HEK293T (cell line): ENCODE measurements around the gene PPIL6.

Source experiments
- CTCF ChIA-PET: fragments of 350-600 bp; formaldehyde crosslinking; extraction: SDS; loops from one replicate; lab custom pipeline; 2021; ENCODE audit warnings: antibody characterized with exemption, inconsistent platforms; lab: Yijun Ruan, JAX
- POLR2A ChIA-PET: fragments of 350-600 bp; formaldehyde crosslinking; extraction: SDS; loops from one replicate; lab custom pipeline; 2020; ENCODE audit warnings: antibody characterized with exemption, inconsistent platforms; lab: Yijun Ruan, JAX
- DNase-seq: peaks from one replicate; pipeline ENCODE4 v3.0.0; 2012; ENCODE audit warnings: mixed read lengths; ENCODE audit errors: extremely low spot score
- ARNT ChIP-seq: fragments of 450-650 bp; IDR thresholded peaks from 2 replicates; pipeline ENCODE4 v1.6.1; 2017; ENCODE audit warnings: mild to moderate bottlenecking
- BHLHE40 ChIP-seq: fragments of 450-650 bp; IDR thresholded peaks from 2 replicates; pipeline ENCODE4 v1.6.1; 2016; ENCODE audit warnings: mild to moderate bottlenecking, moderate library complexity, borderline replicate concordance
- CTBP1 ChIP-seq: fragments of 450-650 bp; IDR thresholded peaks from 2 replicates; pipeline ENCODE4 v1.6.1; 2016; ENCODE audit warnings: borderline replicate concordance
- ELF4 ChIP-seq: fragments of 450-650 bp; IDR thresholded peaks from 2 replicates; pipeline ENCODE4 v1.6.1; 2017; ENCODE audit warnings: antibody characterized with exemption
- FOXA1 ChIP-seq: fragments of 450-650 bp; IDR thresholded peaks from 2 replicates; pipeline ENCODE4 v1.6.1; 2016; ENCODE audit warnings: mild to moderate bottlenecking
- FOXK2 ChIP-seq: fragments of 450-650 bp; IDR thresholded peaks from 2 replicates; pipeline ENCODE4 v1.6.1; 2016; ENCODE audit warnings: mild to moderate bottlenecking
- FOXM1 ChIP-seq: fragments of 450-650 bp; IDR thresholded peaks from 2 replicates; pipeline ENCODE4 v1.6.1; 2017; ENCODE audit warnings: mild to moderate bottlenecking, borderline replicate concordance
- HDGF ChIP-seq: fragments of 450-650 bp; IDR thresholded peaks from 2 replicates; pipeline ENCODE4 v1.6.1; 2017; ENCODE audit warnings: antibody characterized with exemption, borderline replicate concordance
- L3MBTL2 ChIP-seq: fragments of 450-650 bp; conservative IDR thresholded peaks from 2 replicates; pipeline ENCODE4 v1.6.1; 2016; ENCODE audit warnings: mild to moderate bottlenecking
- LEF1 ChIP-seq: fragments of 450-650 bp; IDR thresholded peaks from 2 replicates; pipeline ENCODE4 v1.6.1; 2017; ENCODE audit warnings: mild to moderate bottlenecking, borderline replicate concordance
- NFRKB ChIP-seq: fragments of 450-650 bp; IDR thresholded peaks from 2 replicates; pipeline ENCODE4 v1.6.1; 2016; ENCODE audit warnings: mild to moderate bottlenecking, moderate library complexity
- SP1 ChIP-seq: fragments of 450-650 bp; IDR thresholded peaks from 2 replicates; pipeline ENCODE4 v1.6.1; 2017
- SUZ12 ChIP-seq: fragments of 450-650 bp; IDR thresholded peaks from 2 replicates; pipeline ENCODE4 v1.6.1; 2016; ENCODE audit warnings: mild to moderate bottlenecking
- TARDBP ChIP-seq: fragments of 450-650 bp; IDR thresholded peaks from 2 replicates; pipeline ENCODE4 v1.6.1; 2016
- ZNF384 ChIP-seq: fragments of 450-650 bp; IDR thresholded peaks from 2 replicates; pipeline ENCODE4 v1.6.1; 2016
- TF ChIP-seq, protein P1 (sequence below): fragments of 450-650 bp; IDR thresholded peaks from 2 replicates; pipeline ENCODE4 v1.6.1; 2016

The PPIL6 gene

DNA sequence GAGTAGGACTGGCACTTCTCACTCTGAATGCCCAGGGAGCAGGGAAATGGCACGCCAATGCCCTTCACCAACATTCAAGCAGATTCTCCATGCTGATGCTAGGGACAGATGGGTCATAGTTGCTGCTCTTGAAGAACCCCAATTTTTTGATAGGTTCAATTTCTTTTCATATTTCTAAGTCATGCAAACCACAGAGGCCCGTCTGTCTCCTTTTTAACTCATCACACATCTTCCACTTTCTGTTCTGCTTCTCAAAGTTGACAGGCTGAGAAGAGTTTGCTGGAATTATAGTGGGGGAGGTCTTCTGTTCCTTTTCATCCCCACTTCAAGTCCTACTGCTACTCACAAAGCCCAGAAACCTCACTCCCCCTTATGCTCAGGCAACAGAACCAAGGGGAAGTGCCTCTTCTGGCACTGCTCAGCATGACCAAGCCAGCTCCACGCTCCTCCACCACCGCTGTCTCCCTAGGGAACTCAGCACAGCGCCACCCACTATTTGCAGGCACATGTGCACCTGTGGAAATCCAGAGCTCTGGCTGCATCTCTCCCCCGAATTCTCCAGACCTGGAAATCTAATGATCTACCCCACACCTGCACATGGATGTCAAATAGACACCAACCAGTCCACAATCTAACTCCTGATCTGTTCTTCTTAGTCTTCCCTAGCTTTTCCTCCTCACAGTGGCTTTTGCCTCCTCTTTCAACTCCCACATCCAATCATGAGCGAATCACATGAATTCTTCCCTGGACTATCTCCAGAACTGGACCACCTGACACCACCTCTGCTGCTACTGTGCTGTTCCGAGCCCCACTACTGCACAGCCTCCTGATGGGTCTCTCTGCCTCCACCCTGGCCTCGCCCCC, 31.9 kb upstream of the PPIL6 start:
- DNase-seq = no peak
- TF ChIP-seq SUZ12 = no peak
- no peak for TF ChIP-seq FOXM1
- no peak for TF ChIP-seq HDGF
- TF ChIP-seq FOXK2 = no peak
- no peak for TF ChIP-seq TARDBP
- no peak for TF ChIP-seq NFRKB
- TF ChIP-seq FOXA1 = no peak
- TF ChIP-seq BHLHE40 = no peak
- TF ChIP-seq CTBP1 = no peak
- TF ChIP-seq LEF1 = no peak
- TF ChIP-seq L3MBTL2 = no peak
- no peak for TF ChIP-seq ZNF384
- ChIA-PET CTCF (no interaction called here), POLR2A (interaction anchor here (1.0 kb wide), 1 partner anchor 378 kb away, joined by 3 read pairs; the partner anchor contains the start of gene SESN1)

DNA sequence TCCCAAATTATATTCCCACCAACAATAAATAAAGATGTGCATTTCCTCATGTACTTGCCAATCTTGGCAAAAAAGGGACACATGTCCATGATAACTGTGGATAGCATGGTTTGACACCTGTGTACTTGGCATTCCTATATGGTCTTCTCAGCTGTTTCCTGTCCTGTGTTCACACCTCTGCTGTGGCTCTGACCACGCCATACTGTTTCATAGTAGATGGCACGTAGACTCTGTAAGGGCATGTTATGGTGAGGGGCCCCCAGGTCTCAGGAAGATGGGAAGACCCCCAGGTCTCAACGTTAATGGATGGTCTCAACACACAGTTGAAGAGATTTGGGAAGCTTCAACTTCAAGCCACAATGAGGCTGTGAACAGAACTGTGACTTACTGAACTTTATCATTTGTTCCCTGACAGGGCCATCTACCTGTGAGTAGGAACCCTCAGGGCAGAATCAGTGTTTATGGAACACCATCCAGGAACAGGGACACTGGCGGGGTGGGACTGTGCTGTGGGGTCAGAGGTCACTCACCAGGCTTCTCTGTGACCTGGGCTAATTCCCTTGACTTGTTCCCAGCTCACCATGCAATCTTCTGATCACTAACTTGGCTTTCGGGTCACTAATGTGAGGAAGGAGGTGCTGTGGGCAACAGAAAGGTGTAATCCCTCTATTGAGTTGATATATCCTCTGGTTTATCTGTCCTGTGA, 30.8 kb upstream of the PPIL6 start:
- ChIA-PET CTCF (no interaction called here), POLR2A (no interaction called here)
- no peak for DNase-seq
- TF ChIP-seq NFRKB (no peak), L3MBTL2 (no peak), FOXA1 (no peak), ELF4 (no peak), SP1 (no peak), BHLHE40 (no peak), ARNT (no peak), FOXM1 (no peak), LEF1 (no peak), FOXK2 (no peak), HDGF (no peak)
- TF ChIP-seq, protein P1, sequence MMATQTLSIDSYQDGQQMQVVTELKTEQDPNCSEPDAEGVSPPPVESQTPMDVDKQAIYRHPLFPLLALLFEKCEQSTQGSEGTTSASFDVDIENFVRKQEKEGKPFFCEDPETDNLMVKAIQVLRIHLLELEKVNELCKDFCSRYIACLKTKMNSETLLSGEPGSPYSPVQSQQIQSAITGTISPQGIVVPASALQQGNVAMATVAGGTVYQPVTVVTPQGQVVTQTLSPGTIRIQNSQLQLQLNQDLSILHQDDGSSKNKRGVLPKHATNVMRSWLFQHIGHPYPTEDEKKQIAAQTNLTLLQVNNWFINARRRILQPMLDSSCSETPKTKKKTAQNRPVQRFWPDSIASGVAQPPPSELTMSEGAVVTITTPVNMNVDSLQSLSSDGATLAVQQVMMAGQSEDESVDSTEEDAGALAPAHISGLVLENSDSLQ = no peak

DNA sequence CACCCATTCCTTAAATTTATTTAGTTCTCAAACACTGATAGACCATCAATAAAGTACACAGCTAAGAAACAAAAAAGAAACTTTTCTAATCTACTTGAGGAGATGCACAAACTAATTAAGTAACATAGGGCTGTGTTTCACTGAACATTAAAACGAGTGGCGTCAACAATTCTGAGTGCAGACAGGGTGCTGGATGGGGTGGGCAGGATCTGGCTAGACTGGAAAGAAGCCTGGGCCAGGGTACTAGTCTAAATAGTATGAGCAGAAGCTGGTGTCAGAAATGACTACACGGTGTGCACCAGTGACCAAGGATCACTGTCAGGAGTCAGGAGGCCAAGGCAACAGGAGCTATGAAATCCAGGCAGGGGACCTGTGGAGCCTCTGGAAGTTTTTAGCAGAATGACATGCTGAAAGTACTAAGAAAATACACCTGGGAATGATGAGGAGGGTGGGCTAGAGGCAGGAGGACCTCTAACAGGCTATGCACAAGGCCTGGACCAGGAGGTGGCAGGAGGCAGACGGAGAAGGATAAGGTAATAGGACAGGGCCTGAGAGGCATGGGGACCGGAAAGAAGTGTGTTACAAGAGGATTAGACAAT, 29.3 kb upstream of the PPIL6 start:
- TF ChIP-seq ZNF384 (no peak), FOXM1 (no peak), CTBP1 (no peak), HDGF (no peak), LEF1 (no peak), SUZ12 (no peak), FOXK2 (no peak), BHLHE40 (no peak), SP1 (no peak), TARDBP (no peak), ARNT (no peak), NFRKB (no peak), FOXA1 (no peak), ELF4 (no peak)
- TF ChIP-seq, protein P1 = no peak
- DNase-seq = no peak
- CTCF ChIA-PET = interaction anchor here (0.6 to 0.7 kb wide), 2 partner anchors 22 to 303 kb away, joined by 3 read pairs; no protein-coding TSS in a partner anchor

DNA sequence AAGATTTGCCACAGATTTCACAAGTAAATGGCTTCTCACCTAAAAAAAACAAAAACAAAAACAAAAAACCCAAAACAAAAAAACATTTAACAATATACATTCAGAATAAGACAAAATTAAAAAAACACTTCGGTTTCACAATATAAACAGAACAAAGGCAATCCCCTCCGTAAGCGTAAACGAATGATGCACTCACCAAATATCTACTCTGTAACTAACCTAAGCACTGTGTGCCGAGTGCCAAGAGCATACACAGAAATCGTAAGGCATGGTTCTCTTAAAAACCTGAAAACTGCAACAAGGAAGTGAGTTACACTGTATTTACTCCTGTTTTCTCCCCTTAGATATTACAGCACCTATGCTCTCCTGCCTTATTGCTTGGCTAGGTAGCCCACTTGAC, 27.3 kb upstream of the PPIL6 start:
- CTCF ChIA-PET = no interaction called here
- no peak for TF ChIP-seq BHLHE40
- TF ChIP-seq FOXM1 = no peak
- TF ChIP-seq SP1 = no peak
- TF ChIP-seq ARNT = no peak
- POLR2A ChIA-PET = no interaction called here
- no peak for DNase-seq

More for the DNA sequence above, 29.3 kb upstream of the PPIL6 start:
- POLR2A ChIA-PET = no interaction called here

DNA sequence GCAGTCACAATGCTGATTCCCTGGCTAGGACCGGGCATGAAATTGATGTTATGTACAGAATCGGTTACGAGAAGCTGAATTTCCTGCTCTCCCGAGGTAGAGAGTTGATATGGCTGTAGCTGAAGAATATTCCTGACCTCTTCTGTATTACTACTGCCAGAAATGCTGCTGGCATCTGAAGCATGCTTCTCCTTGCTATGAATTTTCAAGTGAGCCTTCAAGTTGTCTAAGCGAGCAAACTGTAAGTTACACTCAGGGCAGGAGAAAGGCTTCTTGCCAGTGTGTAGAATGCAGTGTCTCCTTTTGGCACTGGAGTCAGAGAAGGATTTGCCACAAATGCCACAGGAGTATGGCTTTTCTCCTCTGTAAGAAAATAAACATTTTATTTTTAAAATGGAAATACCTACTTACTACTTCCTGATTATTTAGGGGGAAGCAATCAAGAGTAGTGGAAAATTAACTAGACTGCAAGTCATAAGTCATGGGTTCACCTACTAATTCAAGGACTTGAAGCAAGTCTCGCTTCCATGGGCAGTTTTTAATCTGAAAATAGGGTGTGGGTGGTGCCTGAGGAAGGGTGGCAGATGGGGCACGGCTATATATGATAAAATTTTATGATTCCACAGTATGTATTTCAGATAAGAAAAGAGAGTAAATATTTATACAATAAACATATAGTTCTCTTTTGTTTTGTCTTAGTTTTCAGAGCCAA, 25.9 kb upstream of the PPIL6 start:
- POLR2A ChIA-PET = interaction anchor here (1.1 to 1.5 kb wide), 2 partner anchors 10 to 14 kb away, joined by 3 to 6 read pairs; partner anchors contain the start of gene MICAL1
- TF ChIP-seq TARDBP (no peak), L3MBTL2 (no peak), SUZ12 (no peak), LEF1 (no peak), FOXK2 (no peak), CTBP1 (no peak), BHLHE40 (no peak), FOXA1 (no peak), FOXM1 (no peak), ARNT (no peak), NFRKB (no peak)
- TF ChIP-seq, protein P1 = no peak
- no peak for DNase-seq
- CTCF ChIA-PET = no interaction called here
